GM12878 (cell line): Measurements from ENCODE around the gene CLDN14. TPM values are rescaled to one million over a fixed set of nuclear protein-coding genes. Genes with fewer than 3 reads are reported as not detected.

ENCODE experiments used
- ATAC-seq: fragments of 200-7000 bp; cut with Tn5 transposase; 3 replicates; pipeline ENCODE4 v1.9.1; 2020; ENCODE audit warnings: mild to moderate bottlenecking, moderate library complexity
- BruUV-seq: library from RNA; stranded (reverse); fragments of 400-500 nt; replicated peaks from 2 replicates; lab custom pipeline; 2021; lab: Mats Ljungman, UMichigan
- CTCF ChIA-PET: fragments of 300-600 bp; sonication (Branson Sonifier 250); formaldehyde crosslinking; extraction: SDS; loops from one replicate; lab custom pipeline; 2021; ENCODE audit warnings: inconsistent platforms; lab: Yijun Ruan, JAX
- POLR2A ChIA-PET: fragments of 350-600 bp; formaldehyde crosslinking; extraction: SDS; loops from one replicate; lab custom pipeline; 2021; ENCODE audit warnings: inconsistent platforms; lab: Charles Lee
- RAD21 ChIA-PET: fragments of 300-600 bp; sonication (Branson Sonifier 250); formaldehyde crosslinking; loops from one replicate; lab custom pipeline; 2023; ENCODE audit warnings: antibody characterized with exemption; ENCODE audit not compliant: unreplicated experiment; lab: Charles Lee
- SMC1A ChIA-PET: fragments of 300-600 bp; sonication (Branson Sonifier 250); formaldehyde crosslinking; loops from one replicate; lab custom pipeline; 2023; ENCODE audit not compliant: unreplicated experiment, uncharacterized antibody; lab: Charles Lee
- DNase-seq: peaks from one replicate; pipeline ENCODE4 v3.0.0-alpha.2; 2011; ENCODE audit warnings: low read depth, low spot score
- FAIRE-seq: peaks from 3 replicates; lab custom pipeline; 2011; peaks lifted over from hg19 to GRCh38; lab: Jason Lieb, UNC
- H2AFZ ChIP-seq: 2 replicates; pipeline ENCODE4 v1.6.0; 2011; ENCODE audit warnings: low read depth, low read length, control low read depth; ENCODE audit not compliant: control insufficient read depth
- H3K27ac ChIP-seq: 2 replicates; pipeline ENCODE4 v1.5.1; 2011; ENCODE audit warnings: control low read depth; ENCODE audit not compliant: control insufficient read depth, insufficient read depth
- H3K27me3 ChIP-seq, 2 experiments: replicated peaks in 1 of 2; 2 replicates each; pipeline versions ENCODE4 v1.6.0 to v1.6.1; 2011; ENCODE audit warnings: low read length in 1 of 2; ENCODE audit not compliant: control insufficient read depth in 2 of 2, insufficient read depth in 2 of 2
- H3K36me3 ChIP-seq, 2 experiments: 2 replicates each; pipeline ENCODE4 v1.5.1; 2011; ENCODE audit warnings: low read length in 1 of 2; ENCODE audit not compliant: control insufficient read depth in 2 of 2, insufficient read depth in 2 of 2
- H3K4me1 ChIP-seq: 2 replicates; pipeline ENCODE4 v1.6.1; 2011; ENCODE audit warnings: mild to moderate bottlenecking, low read length, moderate library complexity, mixed read lengths; ENCODE audit not compliant: control insufficient read depth, insufficient read depth
- H3K4me2 ChIP-seq: 2 replicates; pipeline ENCODE4 v1.6.0; 2011; ENCODE audit warnings: control low read depth; ENCODE audit not compliant: control insufficient read depth, insufficient read depth
- H3K4me3 ChIP-seq: fragments of 200-600 bp; sonication (generic); 2 replicates; pipeline ENCODE4 v1.5.1; 2016
- H3K79me2 ChIP-seq: 2 replicates; pipeline ENCODE4 v1.6.0; 2011; ENCODE audit warnings: low read length; ENCODE audit not compliant: control insufficient read depth, insufficient read depth
- H3K9ac ChIP-seq: 2 replicates; pipeline ENCODE4 v1.8.0; 2011; ENCODE audit warnings: low read length, control low read depth, mixed read lengths; ENCODE audit not compliant: control insufficient read depth, insufficient read depth
- H3K9me3 ChIP-seq: replicated peaks from 3 replicates; pipeline ENCODE4 v1.5.1; 2011; ENCODE audit warnings: mild to moderate bottlenecking, low read length; ENCODE audit not compliant: control insufficient read depth, insufficient read depth
- H4K20me1 ChIP-seq: 2 replicates; pipeline ENCODE4 v1.6.0; 2011; ENCODE audit not compliant: control insufficient read depth, insufficient read depth
- CBFB ChIP-seq: IDR thresholded peaks from 2 replicates; pipeline ENCODE4 v1.6.1; 2016; ENCODE audit warnings: antibody characterized with exemption, low read depth
- CHD2 ChIP-seq: IDR thresholded peaks from 2 replicates; pipeline ENCODE4 v1.6.1; 2011; ENCODE audit warnings: low read depth, low read length, improper control_type of control experiment, borderline replicate concordance
- CREM ChIP-seq: IDR thresholded peaks from 2 replicates; pipeline ENCODE4 v1.6.1; 2014; ENCODE audit warnings: antibody characterized with exemption, low read depth
- HDAC6 ChIP-seq: fragments of 200-600 bp; sonication (generic); IDR thresholded peaks from one replicate; pipeline ENCODE4 v1.8.0; 2017; ENCODE audit warnings: antibody characterized with exemption; ENCODE audit not compliant: unreplicated experiment
- LARP7 ChIP-seq: fragments of 450-650 bp; IDR thresholded peaks from 2 replicates; pipeline ENCODE4 v1.6.1; 2017; ENCODE audit warnings: mild to moderate bottlenecking
- NBN ChIP-seq: fragments of 450-650 bp; IDR thresholded peaks from 2 replicates; pipeline ENCODE4 v1.6.1; 2016
- SMC3 ChIP-seq: IDR thresholded peaks from 2 replicates; pipeline ENCODE4 v1.6.1; 2011; ENCODE audit warnings: low read length, improper control_type of control experiment, borderline replicate concordance
- TCF7 ChIP-seq: IDR thresholded peaks from 2 replicates; pipeline ENCODE4 v1.6.1; 2014; ENCODE audit warnings: antibody characterized with exemption, borderline replicate concordance
- ZBED1 ChIP-seq: IDR thresholded peaks from 2 replicates; pipeline ENCODE4 v1.6.1; 2016; ENCODE audit warnings: borderline replicate concordance
- WGBS: methylation state at CpG from one replicate; pipeline ENCODE4 v1.1.6; 2016; ENCODE audit warnings: low lambda C conversion rate; ENCODE audit not compliant: insufficient replicate concordance, insufficient coverage; ENCODE audit errors: missing lambda C conversion rate; 5-methylcytosine and 5-hydroxymethylcytosine counted together
- in situ Hi-C: fragments of 300-500 bp; cut with MboI; formaldehyde crosslinking; loops from 9 replicates; pipeline ENCODE4 v1.14.3; 2018; ENCODE audit warnings: mixed read lengths
- intact Hi-C: fragments of 100-400 bp; cut with micrococcal nuclease; formaldehyde crosslinking; loops from one replicate; pipeline ENCODE4 v1.14.2; 2022; ENCODE audit not compliant: unreplicated experiment
- polyA plus RNA-seq, 11 experiments: library from polyadenylated mRNA; depleted of rRNA in 4 of 11; unstranded in 6 of 11; stranded (reverse) in 5 of 11; fragments of >200 nt; fragmentation: Nextera tagmentation in 4 of 11; fragmentation: Illumina TruSeq in 1 of 11; extraction: Ambion mirVana in 4 of 11; extraction: Trizol in 1 of 11; gene quantifications; 1 replicate in 1 of 11; 2 replicates in 10 of 11; pipeline versions ENCODE4 v1.2.1 to v1.2.3, GENCODE V29; 2011 to 2016; ENCODE audit warnings: inconsistent platforms in 2 of 11, missing spikeins in 2 of 11, low read depth in 1 of 11
- total RNA-seq, 4 experiments: library from RNA; depleted of rRNA in 3 of 4; stranded (reverse); fragments of >200 nt in 3 of 4; fragmentation: Illumina TruSeq in 1 of 4; extraction: Trizol in 1 of 4; gene quantifications; 2 replicates each; pipeline versions ENCODE4 v1.2.1 to v1.2.3, GENCODE V29; 2013 to 2021
- TF ChIP-seq, protein P1 (sequence below): fragments of 450-650 bp; IDR thresholded peaks from 2 replicates; pipeline ENCODE4 v1.6.1; 2017; ENCODE audit warnings: mild to moderate bottlenecking, moderate library complexity
- TF ChIP-seq, protein P2 (sequence below): fragments of 450-650 bp; IDR thresholded peaks from 2 replicates; pipeline ENCODE4 v1.6.1; 2018; ENCODE audit warnings: mild to moderate bottlenecking, low read depth, moderate library complexity; ENCODE audit not compliant: partially characterized antibody
- TF ChIP-seq, protein P3 (sequence below): fragments of 450-650 bp; IDR thresholded peaks from 2 replicates; pipeline ENCODE4 v1.6.1; 2017; ENCODE audit warnings: mild to moderate bottlenecking, low read depth, inconsistent platforms; ENCODE audit not compliant: poor library complexity, severe bottlenecking
- TF ChIP-seq, protein P4 (sequence below): IDR thresholded peaks from 2 replicates; pipeline ENCODE4 v1.6.1; 2012; ENCODE audit warnings: low read depth, low read length, improper control_type of control experiment

The CLDN14 gene
- total and polyA plus RNA-seq, 10 of the 15 experiments (the other 5 are each of a cell fraction or from before 2014, with no cell fraction given): 0.90 to 19.4 (median 6.6) TPM

DNA sequence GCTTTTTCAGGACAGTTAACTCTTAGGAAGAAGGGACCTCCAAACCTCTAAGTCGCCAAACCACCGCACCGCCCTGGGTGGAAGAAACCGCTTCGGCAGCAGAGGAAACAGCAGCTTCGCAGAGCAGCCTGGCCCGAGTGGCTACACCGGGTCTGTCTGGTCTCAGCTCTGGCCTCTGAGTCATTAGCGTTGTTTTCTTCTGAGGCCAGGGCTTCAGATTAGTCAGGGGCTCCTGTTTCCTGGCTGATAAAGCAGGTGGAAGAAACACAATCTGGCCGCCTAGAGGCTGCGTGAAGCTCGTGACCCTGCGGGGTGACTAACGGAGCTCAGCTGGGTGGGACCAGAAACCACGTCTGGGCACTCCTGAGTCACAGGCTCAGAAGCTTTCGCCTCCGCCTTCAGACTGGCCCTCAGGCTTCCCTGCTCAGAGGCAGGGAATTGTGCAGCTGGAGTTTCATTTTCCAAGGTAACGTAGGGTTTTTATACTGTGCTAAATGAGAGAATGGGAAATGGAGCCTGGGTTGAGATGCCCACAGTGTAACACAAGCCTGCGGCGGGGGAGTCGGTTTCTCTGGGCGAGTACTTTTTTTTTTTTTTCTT, 49.9 kb downstream of the CLDN14 start:
- 1% methylated on average over 22 of the region's 22 CpGs for WGBS
- Histone ChIP-seq H3K79me2 (no peaks in the 10 kb centered on the region), H3K4me3 (peak overlapping the region; percentile 42; the same call in 1 of the 2 replicates), H3K9ac (no peak overlapping the region), H3K9me3 (no peaks in the 10 kb centered on the region), H3K4me1 (no peaks in the 10 kb centered on the region; the same call in 1 of the 2 replicates), H4K20me1 (no peaks in the 10 kb centered on the region), H3K36me3 (no peaks in the 10 kb centered on the region), H3K27ac (no peak overlapping the region), H2AFZ (peak overlapping the region; percentile 68), H3K27me3 (no peaks in the 10 kb centered on the region), H3K4me2 (peak overlapping the region; percentile 75; the same call in 1 of the 2 replicates)
- ChIA-PET RAD21 (interaction anchor here (0.7 to 2.2 kb wide), 6 partner anchors 41 to 424 kb away, joined by 3 to 7 read pairs (median 4); no protein-coding TSS in a partner anchor), POLR2A (interaction anchor here (0.6 to 1.2 kb wide), 3 partner anchors 41 to 246 kb away, joined by 3 read pairs; no protein-coding TSS in a partner anchor), CTCF (interaction anchor here (0.6 to 2.1 kb wide), 6 partner anchors 8 to 495 kb away, joined by 3 to 6 read pairs (median 4); no protein-coding TSS in a partner anchor), SMC1A (interaction anchor here (0.8 to 2.3 kb wide), 6 partner anchors 17 to 181 kb away, joined by 3 to 7 read pairs (median 3); no protein-coding TSS in a partner anchor)
- intact Hi-C loops: loop anchor here (10.0 kb wide), 1 partner anchor 295 kb away; no protein-coding TSS in a partner anchor
- ATAC-seq (peak; percentile 95), DNase-seq (peak; percentile 59), FAIRE-seq (peak; percentile 81)
- BruUV-seq: no TSS peak
- in situ Hi-C loops: no loop called here
- TF ChIP-seq CREM (0 out of 2 replicates have a peak, but pooled peaks have one; percentile 49), CHD2 (no peak), HDAC6 (no peak), ZBED1 (no peak), LARP7 (no peak), CBFB (0 out of 2 replicates have a peak, but pooled peaks have one; percentile 35), SMC3 (no peak; the same call in 1 of the 2 replicates), NBN (no peak), TCF7 (no peak)
- TF ChIP-seq, protein P1, sequence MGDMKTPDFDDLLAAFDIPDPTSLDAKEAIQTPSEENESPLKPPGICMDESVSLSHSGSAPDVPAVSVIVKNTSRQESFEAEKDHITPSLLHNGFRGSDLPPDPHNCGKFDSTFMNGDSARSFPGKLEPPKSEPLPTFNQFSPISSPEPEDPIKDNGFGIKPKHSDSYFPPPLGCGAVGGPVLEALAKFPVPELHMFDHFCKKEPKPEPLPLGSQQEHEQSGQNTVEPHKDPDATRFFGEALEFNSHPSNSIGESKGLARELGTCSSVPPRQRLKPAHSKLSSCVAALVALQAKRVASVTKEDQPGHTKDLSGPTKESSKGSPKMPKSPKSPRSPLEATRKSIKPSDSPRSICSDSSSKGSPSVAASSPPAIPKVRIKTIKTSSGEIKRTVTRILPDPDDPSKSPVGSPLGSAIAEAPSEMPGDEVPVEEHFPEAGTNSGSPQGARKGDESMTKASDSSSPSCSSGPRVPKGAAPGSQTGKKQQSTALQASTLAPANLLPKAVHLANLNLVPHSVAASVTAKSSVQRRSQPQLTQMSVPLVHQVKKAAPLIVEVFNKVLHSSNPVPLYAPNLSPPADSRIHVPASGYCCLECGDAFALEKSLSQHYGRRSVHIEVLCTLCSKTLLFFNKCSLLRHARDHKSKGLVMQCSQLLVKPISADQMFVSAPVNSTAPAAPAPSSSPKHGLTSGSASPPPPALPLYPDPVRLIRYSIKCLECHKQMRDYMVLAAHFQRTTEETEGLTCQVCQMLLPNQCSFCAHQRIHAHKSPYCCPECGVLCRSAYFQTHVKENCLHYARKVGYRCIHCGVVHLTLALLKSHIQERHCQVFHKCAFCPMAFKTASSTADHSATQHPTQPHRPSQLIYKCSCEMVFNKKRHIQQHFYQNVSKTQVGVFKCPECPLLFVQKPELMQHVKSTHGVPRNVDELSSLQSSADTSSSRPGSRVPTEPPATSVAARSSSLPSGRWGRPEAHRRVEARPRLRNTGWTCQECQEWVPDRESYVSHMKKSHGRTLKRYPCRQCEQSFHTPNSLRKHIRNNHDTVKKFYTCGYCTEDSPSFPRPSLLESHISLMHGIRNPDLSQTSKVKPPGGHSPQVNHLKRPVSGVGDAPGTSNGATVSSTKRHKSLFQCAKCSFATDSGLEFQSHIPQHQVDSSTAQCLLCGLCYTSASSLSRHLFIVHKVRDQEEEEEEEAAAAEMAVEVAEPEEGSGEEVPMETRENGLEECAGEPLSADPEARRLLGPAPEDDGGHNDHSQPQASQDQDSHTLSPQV: no peak
- TF ChIP-seq, protein P2, sequence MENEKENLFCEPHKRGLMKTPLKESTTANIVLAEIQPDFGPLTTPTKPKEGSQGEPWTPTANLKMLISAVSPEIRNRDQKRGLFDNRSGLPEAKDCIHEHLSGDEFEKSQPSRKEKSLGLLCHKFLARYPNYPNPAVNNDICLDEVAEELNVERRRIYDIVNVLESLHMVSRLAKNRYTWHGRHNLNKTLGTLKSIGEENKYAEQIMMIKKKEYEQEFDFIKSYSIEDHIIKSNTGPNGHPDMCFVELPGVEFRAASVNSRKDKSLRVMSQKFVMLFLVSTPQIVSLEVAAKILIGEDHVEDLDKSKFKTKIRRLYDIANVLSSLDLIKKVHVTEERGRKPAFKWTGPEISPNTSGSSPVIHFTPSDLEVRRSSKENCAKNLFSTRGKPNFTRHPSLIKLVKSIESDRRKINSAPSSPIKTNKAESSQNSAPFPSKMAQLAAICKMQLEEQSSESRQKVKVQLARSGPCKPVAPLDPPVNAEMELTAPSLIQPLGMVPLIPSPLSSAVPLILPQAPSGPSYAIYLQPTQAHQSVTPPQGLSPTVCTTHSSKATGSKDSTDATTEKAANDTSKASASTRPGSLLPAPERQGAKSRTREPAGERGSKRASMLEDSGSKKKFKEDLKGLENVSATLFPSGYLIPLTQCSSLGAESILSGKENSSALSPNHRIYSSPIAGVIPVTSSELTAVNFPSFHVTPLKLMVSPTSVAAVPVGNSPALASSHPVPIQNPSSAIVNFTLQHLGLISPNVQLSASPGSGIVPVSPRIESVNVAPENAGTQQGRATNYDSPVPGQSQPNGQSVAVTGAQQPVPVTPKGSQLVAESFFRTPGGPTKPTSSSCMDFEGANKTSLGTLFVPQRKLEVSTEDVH: no peak
- TF ChIP-seq, protein P3, sequence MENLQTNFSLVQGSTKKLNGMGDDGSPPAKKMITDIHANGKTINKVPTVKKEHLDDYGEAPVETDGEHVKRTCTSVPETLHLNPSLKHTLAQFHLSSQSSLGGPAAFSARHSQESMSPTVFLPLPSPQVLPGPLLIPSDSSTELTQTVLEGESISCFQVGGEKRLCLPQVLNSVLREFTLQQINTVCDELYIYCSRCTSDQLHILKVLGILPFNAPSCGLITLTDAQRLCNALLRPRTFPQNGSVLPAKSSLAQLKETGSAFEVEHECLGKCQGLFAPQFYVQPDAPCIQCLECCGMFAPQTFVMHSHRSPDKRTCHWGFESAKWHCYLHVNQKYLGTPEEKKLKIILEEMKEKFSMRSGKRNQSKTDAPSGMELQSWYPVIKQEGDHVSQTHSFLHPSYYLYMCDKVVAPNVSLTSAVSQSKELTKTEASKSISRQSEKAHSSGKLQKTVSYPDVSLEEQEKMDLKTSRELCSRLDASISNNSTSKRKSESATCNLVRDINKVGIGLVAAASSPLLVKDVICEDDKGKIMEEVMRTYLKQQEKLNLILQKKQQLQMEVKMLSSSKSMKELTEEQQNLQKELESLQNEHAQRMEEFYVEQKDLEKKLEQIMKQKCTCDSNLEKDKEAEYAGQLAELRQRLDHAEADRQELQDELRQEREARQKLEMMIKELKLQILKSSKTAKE: peak; percentile 44
- TF ChIP-seq, protein P4, sequence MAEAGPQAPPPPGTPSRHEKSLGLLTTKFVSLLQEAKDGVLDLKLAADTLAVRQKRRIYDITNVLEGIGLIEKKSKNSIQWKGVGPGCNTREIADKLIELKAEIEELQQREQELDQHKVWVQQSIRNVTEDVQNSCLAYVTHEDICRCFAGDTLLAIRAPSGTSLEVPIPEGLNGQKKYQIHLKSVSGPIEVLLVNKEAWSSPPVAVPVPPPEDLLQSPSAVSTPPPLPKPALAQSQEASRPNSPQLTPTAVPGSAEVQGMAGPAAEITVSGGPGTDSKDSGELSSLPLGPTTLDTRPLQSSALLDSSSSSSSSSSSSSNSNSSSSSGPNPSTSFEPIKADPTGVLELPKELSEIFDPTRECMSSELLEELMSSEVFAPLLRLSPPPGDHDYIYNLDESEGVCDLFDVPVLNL: no peak
